DMS79 (cell line): ENCODE measurements around the gene GRIN2D.

Experiments used
- DNase-seq: peaks from one replicate; lab custom pipeline; 2025; lab: John Stamatoyannopoulos, UW

GRIN2D gene

DNA sequence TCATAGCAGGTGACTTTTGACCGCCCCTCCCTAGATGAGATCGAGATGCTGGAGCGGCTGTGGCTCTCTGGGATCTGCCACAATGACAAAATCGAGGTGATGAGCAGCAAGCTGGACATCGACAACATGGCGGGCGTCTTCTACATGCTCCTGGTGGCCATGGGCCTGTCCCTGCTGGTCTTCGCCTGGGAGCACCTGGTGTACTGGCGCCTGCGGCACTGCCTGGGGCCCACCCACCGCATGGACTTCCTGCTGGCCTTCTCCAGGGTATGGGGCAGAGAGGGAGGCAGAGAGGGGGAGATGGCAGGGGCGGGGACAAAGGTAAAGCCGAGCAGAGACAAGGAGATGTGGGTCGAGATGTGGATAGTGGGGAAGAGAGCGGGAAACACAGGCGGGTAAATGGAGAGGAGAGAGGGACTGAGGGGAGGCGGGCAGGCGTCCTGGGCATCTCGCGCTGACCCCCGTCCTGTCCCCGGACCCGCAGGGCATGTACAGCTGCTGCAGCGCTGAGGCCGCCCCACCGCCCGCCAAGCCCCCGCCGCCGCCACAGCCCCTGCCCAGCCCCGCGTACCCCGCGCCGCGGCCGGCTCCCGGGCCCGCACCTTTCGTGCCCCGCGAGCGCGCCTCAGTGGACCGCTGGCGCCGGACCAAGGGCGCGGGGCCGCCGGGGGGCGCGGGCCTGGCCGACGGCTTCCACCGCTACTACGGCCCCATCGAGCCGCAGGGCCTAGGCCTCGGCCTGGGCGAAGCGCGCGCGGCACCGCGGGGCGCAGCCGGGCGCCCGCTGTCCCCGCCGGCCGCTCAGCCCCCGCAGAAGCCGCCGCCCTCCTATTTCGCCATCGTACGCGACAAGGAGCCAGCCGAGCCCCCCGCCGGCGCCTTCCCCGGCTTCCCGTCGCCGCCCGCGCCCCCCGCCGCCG, 48.9 kb downstream of the GRIN2D start:
- peak; percentile 52 for DNase-seq

DNA sequence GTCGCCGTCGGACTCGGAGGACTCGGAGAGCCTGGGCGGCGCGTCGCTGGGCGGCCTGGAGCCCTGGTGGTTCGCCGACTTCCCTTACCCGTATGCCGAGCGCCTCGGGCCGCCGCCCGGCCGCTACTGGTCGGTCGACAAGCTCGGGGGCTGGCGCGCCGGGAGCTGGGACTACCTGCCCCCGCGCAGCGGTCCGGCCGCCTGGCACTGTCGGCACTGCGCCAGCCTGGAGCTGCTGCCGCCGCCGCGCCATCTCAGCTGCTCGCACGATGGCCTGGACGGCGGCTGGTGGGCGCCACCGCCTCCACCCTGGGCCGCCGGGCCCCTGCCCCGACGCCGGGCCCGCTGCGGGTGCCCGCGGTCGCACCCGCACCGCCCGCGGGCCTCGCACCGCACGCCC, 49.8 kb downstream of the GRIN2D start:
- DNase-seq: no peak
